HG03442 (cell line): ENCODE results near the gene POLD2.
A peak's percentile ranks its signal among the peaks of the same experiment; 100 is the strongest.
"Not testable (repeated sequence)": the region's sequence is repeated elsewhere in the genome, so short reads cannot be mapped to it uniquely, and the experiment has no call there.

Experiments used
- ATAC-seq: cut with Tn5 transposase; IDR thresholded peaks from one replicate; pipeline ENCODE4 v1.9.1; 2021; ENCODE audit warnings: mild to moderate bottlenecking, moderate library complexity; ENCODE audit not compliant: unreplicated experiment

POLD2 gene

DNA sequence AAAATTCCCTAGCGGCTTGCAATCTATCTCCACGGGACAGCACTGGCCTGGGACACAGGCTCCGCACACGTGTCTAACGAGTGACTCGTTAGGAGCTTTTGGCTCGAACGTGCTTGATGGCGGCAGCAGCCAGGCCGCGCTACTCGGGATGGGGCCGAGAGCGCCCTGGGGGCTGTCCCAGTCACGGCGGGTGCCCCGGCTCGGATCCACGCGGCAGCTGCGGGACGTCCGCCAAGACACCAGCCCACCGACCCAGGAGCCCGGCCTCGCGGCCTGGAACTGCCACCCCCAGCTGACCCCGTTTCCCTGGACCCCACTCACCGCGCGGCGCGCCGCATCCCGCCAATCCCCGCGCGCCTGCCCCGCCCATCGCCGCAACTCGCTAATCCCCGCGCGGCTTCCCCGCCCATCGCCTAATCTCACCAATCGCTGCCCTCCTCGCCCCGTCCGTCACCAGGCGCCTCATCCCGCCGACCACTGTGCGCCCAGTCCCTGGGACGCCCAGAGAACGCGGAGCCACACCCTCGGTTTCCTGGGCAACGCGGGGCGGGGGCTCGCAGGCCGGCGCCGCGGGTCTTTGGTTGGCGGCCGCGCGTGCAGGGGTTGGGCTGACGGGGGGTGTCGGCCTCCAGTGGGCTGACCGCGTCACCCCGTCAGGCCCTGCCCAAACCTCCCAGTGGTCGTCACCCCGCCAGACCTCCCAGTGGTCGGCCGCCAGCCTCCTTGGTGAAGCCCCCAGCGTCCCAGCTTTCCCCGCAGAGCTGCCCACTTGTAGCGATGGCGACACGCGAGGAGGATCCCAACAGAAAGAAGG is at the start of gene POLD2:
Gene POLD2, minus strand, starts transcription at position 359 of the 814 bp plus-strand sequence. CDS start 1,495 bp downstream, outside the sequence.
- ATAC-seq, result peak; percentile 96

DNA sequence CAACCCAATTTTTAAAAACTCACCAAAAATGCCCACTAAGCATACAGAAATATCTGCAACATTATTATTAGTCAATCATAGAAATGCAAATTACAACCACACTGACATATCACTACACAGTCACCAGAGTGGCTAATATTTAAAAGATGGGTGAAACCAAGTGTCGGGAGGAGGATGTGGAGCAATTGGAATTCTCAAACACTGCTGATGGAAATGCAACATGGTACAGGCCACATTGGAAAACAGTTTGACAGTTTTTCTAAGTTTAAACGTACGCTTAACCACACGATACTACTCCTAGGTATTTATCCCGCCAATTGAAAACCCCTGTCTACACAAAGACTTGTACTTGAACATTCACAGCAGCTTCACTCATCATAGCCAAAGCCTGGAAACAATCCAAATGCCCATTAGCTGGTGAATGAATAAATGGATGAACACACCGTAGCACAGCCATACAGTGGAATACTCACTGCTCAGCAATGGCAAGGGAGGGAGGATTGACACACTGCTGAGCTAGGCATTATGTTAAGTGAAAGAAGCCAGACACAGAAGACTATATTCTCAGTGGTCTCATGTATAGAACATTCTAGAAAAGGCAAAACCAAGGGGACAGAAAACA is 49.6 kb upstream of the POLD2 start:
- ATAC-seq, result no peak

DNA sequence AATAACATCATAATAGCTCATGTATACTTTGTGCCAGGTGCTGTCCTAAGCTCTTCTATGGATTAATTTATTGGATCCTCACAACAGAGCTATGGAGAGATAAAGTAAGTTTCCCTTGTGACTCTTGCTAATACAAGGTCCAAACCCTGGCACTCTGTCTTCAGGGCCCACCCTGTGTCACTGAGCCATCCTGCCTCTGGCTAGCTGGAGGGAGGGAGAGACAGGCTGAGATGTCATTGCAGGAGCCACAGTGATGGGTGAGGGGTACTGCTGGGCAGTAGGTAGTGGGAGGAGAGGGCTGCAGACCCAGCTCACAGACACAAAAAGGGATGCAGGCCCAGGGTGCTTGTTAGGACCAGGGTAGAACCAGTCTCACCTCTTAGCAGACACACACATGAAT is 49.0 kb upstream of the POLD2 start:
- no peak for ATAC-seq

DNA sequence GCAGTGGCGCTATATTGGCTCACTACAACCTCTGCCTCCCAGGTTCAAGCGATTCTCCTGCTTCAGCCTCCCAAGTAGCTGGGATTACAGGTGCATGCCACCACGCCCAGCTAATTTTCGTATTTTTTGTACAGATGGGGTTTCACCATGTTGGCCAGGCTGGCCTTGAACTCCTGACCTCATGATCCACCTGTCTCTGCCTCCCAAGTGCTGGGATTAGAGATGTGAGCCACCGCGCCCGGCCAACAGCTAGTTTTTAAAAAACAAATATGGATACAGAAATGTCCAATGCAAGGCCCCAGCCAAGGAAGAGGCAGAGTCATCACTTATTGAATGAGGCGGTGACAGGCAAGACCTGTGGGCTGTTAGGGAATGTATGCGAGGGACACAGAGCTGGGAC is 48.6 kb upstream of the POLD2 start:
- ATAC-seq, result not testable (repeated sequence)

DNA sequence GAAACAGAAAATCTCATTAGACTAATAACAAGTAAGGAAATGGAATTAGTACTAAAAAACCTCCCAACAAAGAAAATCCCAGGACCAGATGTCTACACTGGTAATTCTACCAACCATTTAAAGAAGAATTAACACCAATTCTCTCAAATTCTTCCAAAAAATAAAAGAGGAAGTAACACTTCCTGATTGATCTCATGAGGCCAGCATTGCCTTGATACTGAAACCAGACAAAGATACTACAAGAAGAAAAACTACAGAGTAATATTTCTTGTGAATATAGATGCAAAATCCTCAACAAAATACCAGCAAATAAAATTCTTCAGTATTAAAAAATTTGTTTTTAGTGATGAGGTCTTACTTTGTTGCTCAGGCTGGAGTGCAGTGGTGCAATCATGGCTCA is 44.6 kb upstream of the POLD2 start:
- ATAC-seq, result no peak

DNA sequence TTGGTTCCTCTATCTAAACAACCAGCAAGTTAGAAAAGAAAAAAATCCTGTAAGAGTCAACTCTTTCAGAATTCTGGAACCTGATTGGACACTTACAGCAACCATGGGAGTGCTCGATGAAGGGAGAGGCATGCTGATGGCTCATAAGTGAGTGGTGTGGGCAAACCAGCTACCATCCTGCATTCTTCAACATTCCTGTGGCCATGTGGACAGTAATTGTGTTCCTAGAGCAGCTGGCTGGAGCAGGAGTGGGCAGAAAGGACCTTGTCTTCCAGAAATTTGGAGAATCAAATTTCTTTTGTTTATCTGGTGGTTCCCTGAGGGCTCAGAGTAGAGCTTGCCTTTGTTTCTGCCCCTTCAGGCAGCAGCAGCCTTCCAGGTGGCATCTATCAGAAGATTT is 40.2 kb upstream of the POLD2 start:
- ATAC-seq, result no peak

DNA sequence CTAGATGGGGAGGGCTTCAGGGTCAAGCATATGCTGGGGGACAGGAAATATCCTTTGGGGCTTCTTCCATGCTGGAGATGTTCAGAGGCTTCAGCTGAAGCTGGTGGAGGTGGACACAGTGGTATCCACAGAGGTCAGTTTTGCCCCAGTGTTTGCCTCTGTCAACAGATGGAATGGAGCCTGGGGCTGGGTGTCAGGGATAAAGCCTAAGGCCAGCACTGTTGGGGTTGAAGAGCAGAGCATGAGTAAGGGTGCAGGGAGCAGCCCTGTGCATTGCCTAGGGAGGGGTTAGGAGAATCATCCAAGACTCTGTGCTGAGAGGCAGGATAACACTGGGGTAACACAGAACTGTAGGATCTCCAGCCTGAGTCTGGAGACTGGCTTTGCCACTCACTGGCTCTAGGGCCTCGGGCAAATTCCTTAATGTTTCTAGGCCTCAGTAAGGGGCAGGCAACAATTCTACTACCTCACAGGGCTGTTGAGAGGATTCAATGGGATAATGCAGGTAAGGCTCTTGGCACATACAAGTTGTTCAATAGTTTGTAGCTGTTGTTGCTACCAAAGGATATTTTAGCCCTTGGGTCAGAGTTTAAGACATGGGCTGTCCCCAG is 39.5 kb upstream of the POLD2 start:
- no peak for ATAC-seq

DNA sequence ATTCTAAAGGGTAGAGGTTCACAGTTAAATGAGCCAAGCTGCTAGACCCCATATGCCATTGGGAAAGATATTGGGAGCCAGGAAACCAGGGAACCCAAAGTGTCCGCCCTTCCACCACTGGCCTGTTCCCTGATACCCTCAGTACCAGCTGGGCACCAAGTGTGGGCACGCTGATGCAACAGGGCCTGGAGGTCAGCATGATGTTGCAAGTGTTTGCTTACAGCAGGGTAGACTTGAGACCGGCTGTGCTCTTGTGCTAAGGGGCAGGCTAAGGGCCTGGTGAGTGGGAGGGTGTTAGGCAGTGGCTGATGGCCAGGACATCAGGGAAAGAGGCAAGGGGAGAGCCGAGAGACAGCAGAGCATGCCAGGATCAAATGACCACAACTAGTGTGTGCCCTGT is 38.8 kb upstream of the POLD2 start:
- no peak for ATAC-seq

DNA sequence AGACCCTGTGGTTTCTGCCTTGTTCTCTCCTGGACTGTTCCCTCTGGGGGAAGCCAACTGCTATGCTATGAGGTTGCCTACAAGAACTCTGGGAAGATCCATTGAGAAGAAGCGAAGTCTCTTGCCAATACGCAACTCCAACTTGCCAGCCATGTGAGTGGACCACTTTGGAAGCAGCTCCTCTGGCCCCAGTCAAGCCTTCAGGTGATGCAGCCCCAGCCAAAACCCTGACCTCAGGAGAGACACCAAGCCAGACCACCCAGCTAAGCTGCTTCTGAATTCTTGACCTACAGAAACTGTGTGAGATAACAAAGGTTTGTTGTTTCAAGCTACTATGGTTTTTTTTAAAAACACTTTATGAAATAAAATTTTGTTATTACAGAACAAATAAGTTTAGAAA is 38.0 kb upstream of the POLD2 start:
- ATAC-seq, result no peak

DNA sequence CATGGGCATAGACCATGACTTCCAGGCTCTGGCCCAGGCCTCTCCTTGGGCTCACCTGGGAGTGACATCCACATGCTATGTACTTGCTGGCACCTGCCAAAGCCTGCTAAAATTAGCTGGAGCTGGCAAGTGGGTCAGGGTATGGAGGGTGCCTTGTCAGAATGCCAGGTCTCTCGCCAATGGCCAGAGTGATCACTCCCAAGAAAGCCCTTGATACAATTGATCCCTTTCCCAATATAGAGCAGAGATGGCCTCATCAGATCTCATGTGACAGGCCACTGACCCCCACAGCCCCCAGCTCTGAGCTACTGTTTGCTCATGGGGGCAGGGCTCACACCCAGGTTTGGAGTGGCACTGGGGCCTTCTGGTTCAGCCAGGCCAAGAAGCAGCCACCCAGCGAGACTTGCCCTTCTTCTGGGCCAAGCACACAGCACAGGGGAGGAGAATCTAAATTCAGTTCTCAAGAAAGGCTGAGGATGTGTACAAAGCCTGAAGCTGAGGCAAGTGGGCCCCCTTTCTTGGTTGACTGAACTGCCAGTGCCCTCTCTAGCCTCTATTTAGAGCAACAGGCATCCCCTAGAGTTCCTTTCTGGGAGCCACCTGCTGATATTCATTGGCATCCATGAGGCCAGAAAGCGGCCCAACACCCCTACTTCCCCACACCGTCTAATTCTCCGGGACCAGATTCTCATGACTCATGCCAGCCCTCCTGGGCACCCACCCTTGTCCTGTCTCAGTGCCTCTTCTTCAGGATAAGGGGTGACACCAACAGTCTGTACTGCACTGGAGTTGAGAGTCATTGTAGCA is 36.7 kb upstream of the POLD2 start:
- ATAC-seq, result no peak

DNA sequence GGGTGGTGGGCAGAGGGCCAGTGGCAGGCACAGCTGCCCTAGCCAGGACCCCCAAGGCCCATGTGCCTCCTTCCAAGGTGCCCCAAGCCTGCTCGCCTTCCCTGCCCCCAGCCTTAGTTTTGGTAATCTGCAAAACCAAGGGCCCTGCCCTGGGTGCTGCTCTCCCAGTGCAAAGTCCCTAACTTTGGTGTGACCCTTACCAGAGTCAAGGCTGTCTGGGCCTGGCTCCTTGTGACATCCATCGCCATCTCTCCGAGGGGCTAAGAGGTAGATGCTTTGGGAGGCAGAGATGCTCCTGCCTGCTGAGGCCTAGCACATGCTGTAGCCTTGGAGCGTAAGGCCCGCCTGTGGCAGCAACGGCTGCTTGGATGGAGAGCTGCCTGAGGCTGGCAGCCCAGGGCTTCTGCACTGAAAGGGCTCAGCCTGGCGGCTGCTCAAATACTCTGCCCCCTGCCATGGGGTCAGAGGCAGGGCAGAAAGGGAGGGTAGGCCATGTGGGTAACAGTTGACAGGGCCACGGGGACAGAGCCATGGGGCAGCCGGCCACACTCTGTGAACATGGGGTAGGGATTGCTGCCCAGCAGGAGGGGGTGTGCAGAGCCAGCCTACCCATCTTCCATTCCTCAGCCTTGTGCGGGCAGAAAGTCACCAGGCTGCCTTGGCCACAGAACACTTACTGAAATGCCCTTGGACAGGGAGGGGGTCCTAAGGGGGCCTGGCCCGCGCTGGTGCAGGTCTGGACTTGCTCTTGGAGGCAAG is 35.7 kb upstream of the POLD2 start:
- ATAC-seq, result no peak

DNA sequence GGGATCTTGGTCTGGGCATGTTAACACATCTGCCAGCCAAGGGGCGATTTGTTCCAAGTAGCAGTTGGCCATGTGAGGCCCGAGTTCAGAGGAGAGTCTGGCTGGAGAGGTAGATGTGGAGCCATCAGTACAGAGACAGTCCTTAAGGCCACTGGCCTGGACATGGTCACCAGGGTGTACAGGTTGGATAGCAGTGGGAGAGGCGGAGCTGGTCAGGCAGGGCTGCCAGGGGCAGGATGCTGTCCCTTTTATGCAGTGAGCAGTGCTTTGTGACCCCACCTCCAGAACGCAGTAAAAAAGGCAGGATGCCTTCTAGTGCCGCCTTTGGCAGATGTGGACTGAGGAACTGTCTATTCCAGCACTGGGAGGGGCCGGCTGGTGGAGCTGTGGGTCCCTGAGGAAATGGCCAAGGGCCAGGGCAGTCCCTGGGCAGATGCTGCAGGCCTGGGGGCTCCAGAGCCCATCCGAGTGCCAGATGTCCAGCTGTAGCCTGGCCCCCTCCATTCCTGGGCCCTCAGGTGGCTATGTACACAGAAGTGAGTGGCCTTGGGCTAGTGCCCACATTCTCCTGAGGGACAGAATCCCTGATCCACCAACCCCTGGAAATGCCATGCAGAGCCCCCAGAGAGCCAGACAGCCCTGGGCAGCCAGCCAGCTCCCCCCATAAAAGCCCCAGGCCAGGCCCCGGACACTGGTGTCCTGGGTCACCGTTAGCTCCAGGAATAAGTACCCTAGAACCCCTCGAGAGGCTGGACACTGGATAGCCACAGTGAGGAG is 34.9 kb upstream of the POLD2 start:
- no peak for ATAC-seq

DNA sequence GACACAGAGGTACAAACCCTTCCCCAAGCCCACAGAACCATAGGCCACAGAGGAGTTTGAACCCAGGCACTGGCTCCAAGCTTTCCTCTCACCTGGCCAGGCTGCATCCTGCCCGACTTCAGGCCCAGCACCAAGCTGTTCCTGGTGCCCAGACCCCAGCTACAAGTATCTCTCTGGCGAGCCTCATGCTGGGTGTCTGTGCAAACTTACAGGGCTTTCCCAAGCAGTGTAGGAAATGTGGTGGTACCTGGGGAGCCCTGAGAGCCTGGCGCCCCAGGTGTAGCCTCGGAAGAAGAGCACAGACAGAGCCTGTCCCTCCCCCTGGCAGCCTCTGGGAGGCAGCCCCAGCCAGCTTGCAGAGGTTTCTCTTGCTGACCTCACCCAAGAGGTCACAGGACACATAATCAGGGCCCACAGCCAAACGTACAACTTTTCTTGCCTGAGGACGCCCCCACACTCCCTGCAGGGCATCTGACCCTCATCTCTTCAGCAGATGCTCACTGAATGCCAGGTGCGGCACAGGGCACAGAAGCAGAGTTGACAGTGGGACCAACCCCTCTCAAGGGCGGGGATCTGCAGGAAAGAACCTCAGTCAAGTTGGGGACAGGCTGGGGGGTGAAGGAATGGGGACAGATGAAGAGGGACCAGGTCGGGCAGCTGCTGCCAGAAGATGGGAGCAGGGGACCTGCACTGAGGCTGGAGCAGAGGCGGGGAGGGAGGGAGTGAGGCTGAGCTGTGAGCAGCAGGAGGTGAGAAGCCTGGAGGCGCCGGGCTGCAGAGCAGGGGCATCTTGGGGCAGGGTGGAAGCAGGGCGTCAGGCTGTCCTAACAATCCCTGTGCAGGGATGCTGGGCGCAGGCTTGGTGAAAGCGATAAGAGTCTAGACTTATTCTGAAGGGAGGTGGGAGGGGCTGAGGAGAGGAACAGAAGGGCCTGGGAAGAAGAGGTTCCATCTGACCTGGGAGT is 34.0 kb upstream of the POLD2 start:
- ATAC-seq, result no peak

DNA sequence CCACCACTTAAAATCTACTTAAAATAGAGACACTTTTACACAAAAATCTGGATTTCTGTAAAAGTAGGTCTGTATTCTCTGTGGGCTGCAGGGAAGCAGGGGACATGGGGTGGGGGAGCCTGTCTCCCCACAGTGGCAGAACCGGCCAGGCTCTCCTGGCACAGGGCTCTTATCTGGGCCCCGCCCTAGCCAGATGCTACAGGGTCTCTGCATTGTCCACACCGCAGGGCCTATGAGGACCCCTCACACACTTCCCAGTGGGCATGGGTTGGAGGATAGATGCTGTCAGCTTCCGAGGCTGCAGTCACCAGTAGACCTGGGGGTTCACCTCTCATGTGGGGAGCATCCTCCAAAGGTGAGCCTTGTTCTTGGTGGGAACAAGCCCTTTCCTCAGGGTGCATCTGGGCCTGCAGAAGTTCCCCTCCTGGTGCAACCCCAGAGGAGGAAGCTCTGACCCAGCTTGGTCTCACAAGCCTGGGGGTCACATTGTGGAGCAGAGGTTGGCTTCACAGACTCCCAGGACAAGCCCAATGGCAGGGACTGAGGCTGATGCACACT is 33.2 kb upstream of the POLD2 start:
- ATAC-seq, result no peak

DNA sequence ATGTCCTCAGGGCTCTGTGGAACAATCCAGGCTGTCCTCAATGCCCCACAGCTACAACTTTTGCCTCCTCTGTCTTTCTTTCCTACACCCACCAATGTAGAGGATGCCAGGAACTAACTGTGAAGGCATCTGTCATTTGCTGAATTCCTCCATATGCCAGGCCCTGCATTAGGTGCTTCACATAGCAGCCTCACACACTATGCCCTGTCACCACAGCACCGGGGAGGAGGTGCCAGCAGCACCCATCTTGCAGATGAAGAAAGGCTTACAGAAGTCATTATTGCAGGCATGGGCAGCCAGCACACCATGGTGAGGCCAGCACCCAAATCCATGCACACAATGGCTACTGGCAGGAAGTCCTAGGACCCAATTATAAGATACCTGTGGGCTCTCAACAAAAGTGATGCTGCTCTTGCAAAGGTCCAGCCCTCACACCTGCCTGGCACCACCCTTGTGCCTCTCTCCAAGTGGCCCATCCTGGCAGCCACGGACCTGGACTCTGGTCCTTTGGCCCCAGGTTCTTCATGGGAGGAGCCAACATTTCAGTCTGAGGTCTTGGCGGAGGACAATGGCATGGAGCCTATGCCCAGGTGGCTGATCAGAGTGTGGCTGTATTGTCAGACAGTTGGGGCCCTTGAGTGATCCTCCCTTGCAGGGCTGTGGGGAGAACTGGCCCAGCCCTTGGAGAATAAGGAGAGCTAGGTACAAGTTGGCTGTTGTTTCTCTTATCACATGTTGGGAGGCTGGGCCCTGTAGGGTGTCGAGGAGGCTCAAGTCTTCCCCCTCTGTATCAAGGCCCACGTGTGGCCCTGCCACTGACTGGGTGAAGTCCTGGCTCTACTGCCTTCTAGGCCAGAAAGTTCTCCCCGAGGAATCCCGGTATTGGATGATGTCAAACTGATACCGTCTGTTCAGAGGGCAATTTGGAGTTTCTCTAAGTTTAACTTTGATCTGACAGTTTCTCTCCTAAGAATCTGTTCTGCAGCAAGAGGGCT is 32.1 kb upstream of the POLD2 start:
- no peak for ATAC-seq

DNA sequence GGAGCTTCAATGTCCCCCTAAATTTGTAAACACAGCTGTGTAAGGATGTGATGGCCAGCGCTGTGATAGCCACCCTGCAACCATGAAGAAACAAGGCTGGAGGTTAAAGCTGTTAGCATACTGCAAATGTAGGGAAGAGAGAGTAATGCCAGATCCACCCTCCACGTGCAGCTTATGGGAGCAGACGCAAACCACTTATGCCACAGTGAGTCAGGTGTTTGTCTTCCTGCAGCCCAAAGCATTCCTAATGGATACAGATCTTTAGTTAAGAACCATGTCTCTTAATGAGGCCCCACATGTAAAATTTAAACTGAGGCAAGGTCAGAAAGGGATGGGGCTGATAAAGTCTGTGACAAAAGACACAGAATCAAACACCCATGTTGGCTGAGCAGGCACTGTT is 31.4 kb upstream of the POLD2 start:
- no peak for ATAC-seq

DNA sequence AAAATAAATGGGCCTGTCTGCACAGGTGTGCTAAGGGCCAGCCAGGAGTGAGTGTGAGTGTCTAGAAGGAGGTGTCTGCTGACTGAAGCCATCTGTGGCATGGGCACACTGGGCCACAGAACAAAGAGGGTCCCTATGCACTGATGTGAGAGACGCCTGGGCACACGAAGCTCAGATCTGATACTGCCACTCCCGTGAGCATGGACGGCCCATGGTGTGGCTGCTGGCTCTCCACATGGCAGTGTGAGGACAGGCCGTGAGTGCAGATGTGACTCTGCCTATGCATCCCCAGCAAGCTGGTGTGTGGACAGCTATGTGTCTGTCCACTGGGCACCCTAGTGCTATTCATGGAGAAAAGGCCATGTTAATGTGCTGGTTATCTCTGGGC is 30.6 kb upstream of the POLD2 start:
- no peak for ATAC-seq
